Measurements from ENCODE around the gene ABHD2. TPM values are rescaled to one million over a fixed set of nuclear protein-coding genes. Genes with fewer than 3 reads are reported as not detected.
"Not testable (repeated sequence)": the region's sequence is repeated elsewhere in the genome, so short reads cannot be mapped to it uniquely, and the experiment has no call there.

Gene ABHD2
- total RNA-seq, 2 experiments from 2014 or later = 71.3 to 71.9 TPM

GRCh38 chr15:89113296-89114024 lies 25.2 kb downstream of the ABHD2 start:
- H3K27me3 Mint-ChIP-seq (ENCODE audit: low read depth) = no peaks in the 10 kb centered on the region
- H3K4me1 Mint-ChIP-seq (ENCODE audit: low read depth) = peaks cover 11% of the 10 kb centered on the region
- no peak overlapping the region for H3K27ac Mint-ChIP-seq
- CTCF ChIA-PET = interaction anchor here (0.6 to 2.4 kb wide), 6 partner anchors 13 to 64 kb away, joined by 3 to 9 read pairs (median 6); partner anchors contain the start of gene ABHD2
- DNase-seq = no peak
- no peaks in the 10 kb centered on the region for H3K9me3 Mint-ChIP-seq (ENCODE audit: insufficient read depth)
- no peak overlapping the region for H3K4me3 Mint-ChIP-seq
- H3K36me3 Mint-ChIP-seq (ENCODE audit: low read depth) = peaks cover 24% of the 10 kb centered on the region
- POLR2A ChIA-PET = no interaction called here
- no peak for ATAC-seq

- H3K9me3 Mint-ChIP-seq (ENCODE audit: insufficient read depth) = no peaks in the 10 kb centered on the region
- ATAC-seq (no peak), DNase-seq (no peak)
- CTCF ChIA-PET = interaction anchor here (0.9 to 2.4 kb wide), 6 partner anchors 14 to 210 kb away, joined by 3 to 9 read pairs (median 4); partner anchors contain the start of gene ABHD2
- peaks cover 11% of the 10 kb centered on the region for H3K4me1 Mint-ChIP-seq (ENCODE audit: low read depth)
- no peaks in the 10 kb centered on the region for H3K27me3 Mint-ChIP-seq (ENCODE audit: low read depth)
- H3K27ac Mint-ChIP-seq = no peak overlapping the region
- POLR2A ChIA-PET = interaction anchor here (0.6 to 0.7 kb wide), 2 partner anchors 100 to 130 kb away, joined by 3 read pairs; no protein-coding TSS in a partner anchor
- peaks cover 35% of the 10 kb centered on the region for H3K36me3 Mint-ChIP-seq (ENCODE audit: low read depth)
- no peak overlapping the region for H3K4me3 Mint-ChIP-seq
Measured at GRCh38 chr15:89114990-89115389, 26.7 kb downstream of the ABHD2 start.

GRCh38 chr15:89115547-89115946 lies 27.3 kb downstream of the ABHD2 start:
- H3K36me3 Mint-ChIP-seq (ENCODE audit: low read depth) = peaks cover 35% of the 10 kb centered on the region
- no peak for DNase-seq
- H3K4me1 Mint-ChIP-seq (ENCODE audit: low read depth) = peaks cover 11% of the 10 kb centered on the region
- H3K4me3 Mint-ChIP-seq = no peak overlapping the region
- CTCF ChIA-PET = interaction anchor here (0.9 to 2.4 kb wide), 6 partner anchors 14 to 211 kb away, joined by 3 to 9 read pairs (median 4); partner anchors contain the start of gene ABHD2
- no peak for ATAC-seq
- no peaks in the 10 kb centered on the region for H3K27me3 Mint-ChIP-seq (ENCODE audit: low read depth)
- H3K9me3 Mint-ChIP-seq (ENCODE audit: insufficient read depth) = no peaks in the 10 kb centered on the region
- POLR2A ChIA-PET = interaction anchor here (0.6 kb wide), 1 partner anchor 129 kb away, joined by 3 read pairs; no protein-coding TSS in a partner anchor
- no peak overlapping the region for H3K27ac Mint-ChIP-seq

DNA sequence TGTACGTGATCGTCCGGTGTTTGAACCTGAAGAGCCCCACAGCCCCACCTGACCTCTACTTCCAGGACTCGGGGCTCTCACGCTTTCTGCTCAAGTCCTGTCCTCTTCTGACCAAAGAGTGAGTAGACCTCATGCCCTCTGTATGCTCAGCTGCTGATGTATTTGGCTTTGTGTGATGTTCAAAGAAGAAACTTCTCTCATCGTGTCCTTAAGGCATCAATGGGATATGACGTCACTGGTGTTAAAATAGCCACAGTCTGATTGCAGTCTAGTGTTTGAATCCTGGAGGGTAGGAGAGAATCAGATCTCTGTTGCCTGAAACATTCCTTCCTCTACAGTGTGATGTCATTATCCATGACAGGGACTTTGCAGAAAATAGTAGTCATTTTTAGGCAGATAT lies 28.1 kb downstream of the ABHD2 start:
- no peaks in the 10 kb centered on the region for H3K9me3 Mint-ChIP-seq (ENCODE audit: insufficient read depth)

GRCh38 chr15:89117790-89118189 lies 29.5 kb downstream of the ABHD2 start:
- DNase-seq (no peak), ATAC-seq (no peak)
- Mint-ChIP-seq H3K9me3 (ENCODE audit: insufficient read depth) (no peaks in the 10 kb centered on the region), H3K36me3 (ENCODE audit: low read depth) (peaks cover 35% of the 10 kb centered on the region), H3K4me3 (no peak overlapping the region), H3K27me3 (ENCODE audit: low read depth) (no peaks in the 10 kb centered on the region), H3K4me1 (ENCODE audit: low read depth) (peaks cover 4% of the 10 kb centered on the region), H3K27ac (no peak overlapping the region)
- CTCF ChIA-PET = interaction anchor here (1.2 to 2.5 kb wide), 3 partner anchors 11 to 60 kb away, joined by 5 to 13 read pairs (median 8); no protein-coding TSS in a partner anchor
- POLR2A ChIA-PET = interaction anchor here (1.7 kb wide), 1 partner anchor 9 kb away, joined by 3 read pairs; no protein-coding TSS in a partner anchor

More for the DNA sequence above, 28.1 kb downstream of the ABHD2 start:
- ChIA-PET CTCF (interaction anchor here (0.9 kb wide), 1 partner anchor 11 kb away, joined by 3 read pairs; no protein-coding TSS in a partner anchor), POLR2A (no interaction called here)
- Mint-ChIP-seq H3K27ac (no peak overlapping the region), H3K4me3 (no peak overlapping the region), H3K27me3 (ENCODE audit: low read depth) (no peaks in the 10 kb centered on the region), H3K4me1 (ENCODE audit: low read depth) (peaks cover 11% of the 10 kb centered on the region), H3K36me3 (ENCODE audit: low read depth) (peaks cover 35% of the 10 kb centered on the region)
- no peak for ATAC-seq
- DNase-seq = no peak

- Mint-ChIP-seq H3K36me3 (ENCODE audit: low read depth) (peaks cover 38% of the 10 kb centered on the region), H3K27ac (no peak overlapping the region), H3K9me3 (ENCODE audit: insufficient read depth) (no peaks in the 10 kb centered on the region), H3K4me3 (no peak overlapping the region), H3K4me1 (ENCODE audit: low read depth) (no peaks in the 10 kb centered on the region), H3K27me3 (ENCODE audit: low read depth) (no peaks in the 10 kb centered on the region)
- ATAC-seq (no peak), DNase-seq (no peak)
- ChIA-PET POLR2A (interaction anchor here (0.6 to 1.7 kb wide), 2 partner anchors 10 to 20 kb away, joined by 3 to 5 read pairs; no protein-coding TSS in a partner anchor), CTCF (interaction anchor here (1.1 to 2.5 kb wide), 4 partner anchors 10 to 61 kb away, joined by 3 to 13 read pairs (median 6); no protein-coding TSS in a partner anchor)
Measured at GRCh38 chr15:89118481-89118989, 30.3 kb downstream of the ABHD2 start.

DNA sequence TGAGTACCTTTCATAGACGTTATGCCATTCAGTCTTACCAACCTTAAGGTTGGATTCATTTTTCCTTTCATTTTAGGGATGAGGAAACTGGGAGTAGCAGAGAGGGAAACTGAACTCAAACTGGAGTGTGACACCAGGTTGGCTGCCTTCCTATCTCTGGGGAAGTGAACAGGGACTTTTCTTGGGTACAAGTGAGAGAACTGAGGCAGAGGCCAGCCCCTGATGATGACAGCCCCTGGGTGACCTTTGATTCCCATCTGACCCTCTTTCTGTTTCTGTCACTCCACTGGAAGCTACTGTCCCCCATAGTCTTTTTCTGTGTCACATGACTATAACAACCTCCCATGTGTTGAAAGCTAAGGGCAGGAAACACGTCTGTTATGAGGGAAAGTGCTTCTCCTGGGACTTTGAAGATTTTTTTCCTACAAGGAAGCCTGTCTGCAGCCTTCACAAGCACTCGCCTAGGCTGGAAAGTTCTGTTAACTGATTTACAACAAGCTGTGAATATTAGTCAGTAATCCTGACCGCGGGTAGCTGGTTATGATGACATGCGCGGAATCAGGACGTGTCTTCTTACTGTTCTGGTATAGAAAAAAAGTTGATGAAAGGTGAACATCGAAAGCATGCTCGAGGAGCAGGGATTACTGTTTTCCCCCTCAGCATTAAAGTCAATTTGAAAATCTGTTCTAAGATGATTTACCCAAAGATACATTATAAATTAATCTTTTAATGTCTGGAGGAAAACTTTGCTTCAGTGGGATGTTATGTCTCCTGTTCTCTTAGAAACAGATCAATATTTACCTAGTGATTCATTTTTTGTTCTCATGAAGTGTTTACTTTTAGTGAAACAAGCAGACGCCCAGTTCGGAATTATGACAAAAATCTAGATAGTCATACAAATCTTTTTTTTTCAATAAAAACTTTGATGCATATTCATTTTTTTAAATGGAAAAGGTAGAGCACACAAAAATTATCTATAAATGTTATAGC lies 31.5 kb downstream of the ABHD2 start:
- Mint-ChIP-seq H3K9me3 (ENCODE audit: insufficient read depth) (no peaks in the 10 kb centered on the region), H3K4me3 (no peak overlapping the region), H3K36me3 (ENCODE audit: low read depth) (peaks cover 35% of the 10 kb centered on the region), H3K27me3 (ENCODE audit: low read depth) (no peaks in the 10 kb centered on the region), H3K27ac (no peak overlapping the region), H3K4me1 (ENCODE audit: low read depth) (no peaks in the 10 kb centered on the region)
- DNase-seq (no peak), ATAC-seq (no peak)
- CTCF ChIA-PET = interaction anchor here (0.7 to 11.1 kb wide), 7 partner anchors 10 to 185 kb away, joined by 3 to 88 read pairs (median 4); no protein-coding TSS in a partner anchor
- POLR2A ChIA-PET = no interaction called here

GRCh38 chr15:89120479-89121000 lies 32.3 kb downstream of the ABHD2 start:
- H3K27ac Mint-ChIP-seq; DNase-seq; H3K9me3 Mint-ChIP-seq (ENCODE audit: insufficient read depth); ATAC-seq; POLR2A ChIA-PET; H3K4me3 Mint-ChIP-seq; H3K27me3 Mint-ChIP-seq (ENCODE audit: low read depth); H3K4me1 Mint-ChIP-seq (ENCODE audit: low read depth): not testable (repeated sequence)
- peaks cover 31% of the 10 kb centered on the region for H3K36me3 Mint-ChIP-seq (ENCODE audit: low read depth)
- CTCF ChIA-PET = interaction anchor here (0.7 to 11.1 kb wide), 5 partner anchors 9 to 185 kb away, joined by 3 to 88 read pairs (median 4); no protein-coding TSS in a partner anchor

- POLR2A ChIA-PET = no interaction called here
- Mint-ChIP-seq H3K36me3 (ENCODE audit: low read depth) (peaks cover 33% of the 10 kb centered on the region), H3K4me3 (no peak overlapping the region), H3K27ac (no peak overlapping the region), H3K9me3 (ENCODE audit: insufficient read depth) (no peaks in the 10 kb centered on the region), H3K27me3 (ENCODE audit: low read depth) (no peaks in the 10 kb centered on the region), H3K4me1 (ENCODE audit: low read depth) (no peaks in the 10 kb centered on the region)
- ATAC-seq (no peak), DNase-seq (no peak)
- CTCF ChIA-PET = interaction anchor here (2.6 to 11.1 kb wide), 2 partner anchors 8 to 61 kb away, joined by 15 to 88 read pairs; no protein-coding TSS in a partner anchor
Measured at GRCh38 chr15:89121414-89121813, 33.2 kb downstream of the ABHD2 start.

DNA sequence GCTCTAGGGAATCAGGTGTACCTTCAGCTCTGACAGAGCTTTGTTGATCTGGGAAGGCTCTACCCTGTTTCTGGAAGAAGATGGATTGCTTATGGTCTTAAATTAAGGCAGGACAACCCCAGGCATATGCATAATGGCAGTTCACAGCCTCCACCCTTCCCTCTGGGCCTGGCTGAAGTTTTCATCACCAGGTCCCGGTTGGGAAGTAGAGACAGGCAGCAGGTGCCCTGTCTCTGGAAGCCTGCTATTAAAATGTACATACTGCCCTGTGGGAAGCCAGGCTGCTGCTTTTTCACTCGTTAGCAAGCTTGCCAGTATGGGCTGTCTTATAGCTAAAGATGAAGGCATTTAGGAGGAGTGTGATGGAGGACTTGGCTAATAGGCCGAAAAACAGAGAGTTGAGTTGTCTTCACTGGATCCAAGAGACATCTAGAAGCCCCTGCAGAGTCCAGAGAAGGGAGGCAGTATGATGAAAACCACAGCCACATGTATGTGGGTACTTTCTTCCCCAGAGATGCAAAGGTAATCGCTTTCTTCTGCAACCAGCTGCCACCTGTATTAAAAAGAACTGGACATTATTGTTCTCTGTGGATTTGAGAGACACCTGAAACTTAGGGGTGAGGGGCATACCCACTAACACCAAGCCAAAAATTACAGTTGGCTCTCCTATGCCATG lies 34.4 kb downstream of the ABHD2 start:
- H3K4me3 Mint-ChIP-seq = no peak overlapping the region
- POLR2A ChIA-PET = no interaction called here
- ATAC-seq = no peak
- no peaks in the 10 kb centered on the region for H3K27me3 Mint-ChIP-seq (ENCODE audit: low read depth)
- no peak for DNase-seq
- CTCF ChIA-PET = interaction anchor here (1.3 to 11.1 kb wide), 2 partner anchors 31 to 63 kb away, joined by 4 to 88 read pairs; no protein-coding TSS in a partner anchor
- no peaks in the 10 kb centered on the region for H3K4me1 Mint-ChIP-seq (ENCODE audit: low read depth)
- H3K9me3 Mint-ChIP-seq (ENCODE audit: insufficient read depth) = no peaks in the 10 kb centered on the region
- H3K36me3 Mint-ChIP-seq (ENCODE audit: low read depth) = peaks cover 25% of the 10 kb centered on the region
- H3K27ac Mint-ChIP-seq = no peak overlapping the region
